GM12801 (cell line): Measurements from ENCODE around the gene THTPA.

Experiments
- CTCF ChIP-seq: IDR thresholded peaks from one replicate; pipeline ENCODE4 v1.5.1; 2011; ENCODE audit warnings: control low read depth; ENCODE audit not compliant: insufficient read length; ENCODE audit errors: extremely low read depth

Gene THTPA

GRCh38 chr14:23568021-23568599, 12.0 kb downstream of the THTPA start:
- no peak for TF ChIP-seq CTCF

GRCh38 chr14:23568600-23569331, 12.7 kb downstream of the THTPA start:
- no peak for TF ChIP-seq CTCF

- TF ChIP-seq CTCF = no peak
Measured at GRCh38 chr14:23569443-23570151, 13.5 kb downstream of the THTPA start.

- no peak for TF ChIP-seq CTCF
Measured at GRCh38 chr14:23570806-23571483, 14.9 kb downstream of the THTPA start.

GRCh38 chr14:23571701-23572523, 15.8 kb downstream of the THTPA start:
- no peak for TF ChIP-seq CTCF

GRCh38 chr14:23572524-23572828, 16.4 kb downstream of the THTPA start:
- no peak for TF ChIP-seq CTCF
